CD14-positive monocyte (primary cell): Measurements from ENCODE around the gene EPHB4. TPM values are rescaled to one million over a fixed set of nuclear protein-coding genes. Genes with fewer than 3 reads are reported as not detected.

Experiments used
- DNase-seq, 3 donors: peaks; one replicate each; pipeline ENCODE4 v3.0.0-alpha.2; 2011 to 2022
- H2AFZ ChIP-seq: 2 replicates; pipeline ENCODE4 v1.6.0; 2012; ENCODE audit warnings: mild to moderate bottlenecking, low read depth, low read length, inconsistent platforms; ENCODE audit not compliant: insufficient read depth, poor library complexity, severe bottlenecking
- H3K27ac ChIP-seq, 2 donors: 1 replicate in 1 of 2; 2 replicates in 1 of 2; pipeline ENCODE4 v1.5.1; 2012 to 2013; ENCODE audit warnings: low read length in 2 of 2, control low read depth in 1 of 2, inconsistent platforms in 1 of 2, low read depth in 1 of 2, mild to moderate bottlenecking in 1 of 2
- H3K27me3 ChIP-seq, 2 donors: one replicate each; pipeline versions ENCODE4 v1.6.0 to v1.6.1; 2011 to 2013; ENCODE audit warnings: low read length in 2 of 2; ENCODE audit not compliant: control insufficient read depth in 2 of 2, insufficient read depth in 2 of 2
- H3K36me3 ChIP-seq, 2 donors: replicated peaks in 1 of 2; 1 replicate in 1 of 2; 2 replicates in 1 of 2; pipeline versions ENCODE4 v1.5.1 to v1.6.1; 2012 to 2013; ENCODE audit warnings: low read length in 2 of 2, control low read depth in 1 of 2, inconsistent platforms in 1 of 2, mild to moderate bottlenecking in 1 of 2; ENCODE audit not compliant: insufficient read depth in 2 of 2, control insufficient read depth in 1 of 2
- H3K4me1 ChIP-seq, 2 donors: 1 replicate in 1 of 2; 2 replicates in 1 of 2; pipeline versions ENCODE4 v1.5.1 to v1.6.1; 2012 to 2013; ENCODE audit warnings: low read length in 2 of 2, control low read depth in 1 of 2, inconsistent platforms in 1 of 2, mild to moderate bottlenecking in 1 of 2, moderate library complexity in 1 of 2; ENCODE audit not compliant: insufficient read depth in 2 of 2, control insufficient read depth in 1 of 2
- H3K4me2 ChIP-seq: replicated peaks from 2 replicates; pipeline ENCODE3; 2012; ENCODE audit warnings: low read length, moderate library complexity, mild to moderate bottlenecking; ENCODE audit not compliant: poor library complexity, severe bottlenecking; ENCODE audit errors: extremely low read depth
- H3K4me3 ChIP-seq, 3 experiments: fragments of 200-600 bp in 1 of 3; sonication (generic) in 1 of 3; replicated peaks in 1 of 3; 1 replicate in 2 of 3; 2 replicates in 1 of 3; pipeline ENCODE4 v1.5.1; 2011 to 2013; ENCODE audit warnings: low read length in 3 of 3, mild to moderate bottlenecking in 3 of 3, control low read depth in 2 of 3, low read depth in 2 of 3, inconsistent platforms in 1 of 3, moderate library complexity in 1 of 3
- H3K79me2 ChIP-seq: 2 replicates; pipeline ENCODE4 v1.6.0; 2012; ENCODE audit warnings: mild to moderate bottlenecking, control low read depth, inconsistent platforms, low read length, moderate library complexity; ENCODE audit not compliant: insufficient read depth
- H3K9ac ChIP-seq: 2 replicates; pipeline ENCODE4 v1.6.0; 2017; ENCODE audit warnings: low read length, mild to moderate bottlenecking; ENCODE audit not compliant: insufficient read depth, poor library complexity, severe bottlenecking
- H3K9me3 ChIP-seq, 2 donors: replicated peaks in 1 of 2; 1 replicate in 1 of 2; 2 replicates in 1 of 2; pipeline versions ENCODE4 v1.5.1 to v1.6.1; 2012 to 2013; ENCODE audit warnings: low read length in 2 of 2, control low read depth in 1 of 2; ENCODE audit not compliant: control insufficient read depth in 1 of 2, insufficient read depth in 1 of 2
- H4K20me1 ChIP-seq: 2 replicates; pipeline ENCODE4 v1.6.0; 2012; ENCODE audit warnings: mild to moderate bottlenecking, low read length, control low read depth, moderate library complexity; ENCODE audit not compliant: insufficient read depth
- H3K27ac Mint-ChIP-seq, 7 donors: one replicate each; pipeline ENCODE4 v1.8.0; 2020; ENCODE audit warnings: mild to moderate bottlenecking in 7 of 7, mixed read lengths in 7 of 7, moderate library complexity in 6 of 7, inconsistent platforms in 2 of 7
- H3K27me3 Mint-ChIP-seq, 3 donors: one replicate each; pipeline ENCODE4 v1.8.0; 2021 to 2022; ENCODE audit warnings: low read depth in 3 of 3, mild to moderate bottlenecking in 3 of 3, mixed read lengths in 3 of 3, moderate library complexity in 3 of 3, inconsistent platforms in 1 of 3
- H3K36me3 Mint-ChIP-seq, 2 donors: one replicate each; pipeline ENCODE4 v1.8.0; 2020; ENCODE audit warnings: mixed read lengths in 2 of 2, inconsistent platforms in 1 of 2, mild to moderate bottlenecking in 1 of 2
- H3K4me1 Mint-ChIP-seq: one replicate; pipeline ENCODE4 v1.8.0; 2020; ENCODE audit warnings: mild to moderate bottlenecking, mixed read lengths
- H3K4me3 Mint-ChIP-seq, 2 donors: one replicate each; pipeline ENCODE4 v1.8.0; 2020; ENCODE audit warnings: mild to moderate bottlenecking in 2 of 2, mixed read lengths in 2 of 2, moderate library complexity in 1 of 2
- H3K9me3 Mint-ChIP-seq, 7 donors: one replicate each; pipeline ENCODE4 v1.8.0; 2020 to 2022; ENCODE audit warnings: mixed read lengths in 7 of 7, mild to moderate bottlenecking in 6 of 7, moderate library complexity in 6 of 7, inconsistent platforms in 2 of 7
- CTCF ChIP-seq: fragments of 200-600 bp; IDR thresholded peaks from one replicate; pipeline ENCODE4 v1.8.0; 2022; ENCODE audit warnings: antibody characterized with exemption, mild to moderate bottlenecking
- WGBS: methylation state at CpG from one replicate; pipeline ENCODE4 v1.1.5; 2013; ENCODE audit warnings: missing lambda C conversion rate; ENCODE audit not compliant: insufficient coverage; 5-methylcytosine and 5-hydroxymethylcytosine counted together
- intact Hi-C, 2 donors: fragments of 100-400 bp; cut with micrococcal nuclease; formaldehyde crosslinking; loops; one replicate each; pipeline versions ENCODE4 v1.15.0 to v1.15.1; 2023
- polyA plus RNA-seq, 3 donors: library from polyadenylated mRNA; depleted of rRNA in 1 of 3; unstranded in 2 of 3; stranded (reverse) in 1 of 3; fragments of 300-500 nt in 2 of 3; fragments of >200 nt in 1 of 3; fragmentation: Illumina TruSeq in 2 of 3; gene quantifications; 1 replicate in 2 of 3; 2 replicates in 1 of 3; pipeline ENCODE4 v1.2.3, GENCODE V29; 2012 to 2021

Gene EPHB4
- polyA plus RNA-seq, 3 donors: 5.0 to 6.5 (median 5.7) TPM

- peak; percentile 77 for TF ChIP-seq CTCF
- intact Hi-C loops: loop anchor here (2.0 kb wide), 1 partner anchor 54 kb away; the partner anchor contains the start of gene SLC12A9 (in 2 of the 2)
- Histone ChIP-seq H3K4me2 (peak overlapping the region; percentile 15), H2AFZ (no peak overlapping the region), H3K9ac (no peak overlapping the region), H4K20me1 (no peaks in the 10 kb centered on the region), H3K27ac (no peak overlapping the region), H3K36me3 (no peaks in the 10 kb centered on the region), H3K9me3 (no peaks in the 10 kb centered on the region), H3K4me1 (peaks cover 30 to 34% of the 10 kb centered on the region in 2 donors), H3K27me3 (peaks cover 0 to 2% of the 10 kb centered on the region in 2 donors), H3K4me3 (no peak overlapping the region), H3K79me2 (no peaks in the 10 kb centered on the region)
- H3K9me3 Mint-ChIP-seq: peaks cover 0 to 3% (median 0%) of the 10 kb centered on the region in 7 donors
- peak overlapping the region in 1 of 2 donors; percentile 24 for H3K4me3 Mint-ChIP-seq
- peak; percentile 48 to 67 (median 49) for DNase-seq
- H3K4me1 Mint-ChIP-seq: peaks cover 35% of the 10 kb centered on the region
- peaks cover 0 to under 1% of the 10 kb centered on the region in 2 donors for H3K36me3 Mint-ChIP-seq
- peak overlapping the region in 1 of 7 donors; percentile 76 for H3K27ac Mint-ChIP-seq
- H3K27me3 Mint-ChIP-seq: peaks cover 8 to 17% (median 16%) of the 10 kb centered on the region in 3 donors
- WGBS: 0% methylated on average over 10 of the region's 14 CpGs
Measured at GRCh38 chr7:100799037-100799896, 28.1 kb downstream of the EPHB4 start.

GRCh38 chr7:100794741-100795140 is 32.6 kb downstream of the EPHB4 start:
- H3K27me3 Mint-ChIP-seq: peaks cover 2 to 13% (median 3%) of the 10 kb centered on the region in 3 donors
- WGBS: 67% methylated on average over 2 of the region's 3 CpGs
- no peak for DNase-seq
- H3K4me1 Mint-ChIP-seq: peaks cover 12% of the 10 kb centered on the region
- H3K36me3 ChIP-seq: no peaks in the 10 kb centered on the region
- H3K4me1 ChIP-seq: peaks cover 8 to 9% of the 10 kb centered on the region in 2 donors
- H3K79me2 ChIP-seq: no peaks in the 10 kb centered on the region
- intact Hi-C loops: no loop called here
- H2AFZ ChIP-seq: no peak overlapping the region
- no peaks in the 10 kb centered on the region for H4K20me1 ChIP-seq
- TF ChIP-seq CTCF: no peak
- H3K9me3 ChIP-seq: no peaks in the 10 kb centered on the region
- H3K4me2 ChIP-seq: no peak overlapping the region
- H3K9ac ChIP-seq: no peak overlapping the region
- H3K27ac ChIP-seq: no peak overlapping the region
- H3K9me3 Mint-ChIP-seq: peaks cover 0 to 2% (median 0%) of the 10 kb centered on the region in 7 donors
- H3K36me3 Mint-ChIP-seq: no peaks in the 10 kb centered on the region
- H3K27ac Mint-ChIP-seq: peak overlapping the region in 2 of 7 donors; percentile 18 to 53
- no peak overlapping the region for H3K4me3 Mint-ChIP-seq
- no peak overlapping the region for H3K4me3 ChIP-seq
- no peaks in the 10 kb centered on the region for H3K27me3 ChIP-seq
